ENCODE data around the gene MBD4. TPM values are rescaled to one million over a fixed set of nuclear protein-coding genes. Genes with fewer than 3 reads are reported as not detected.
A peak's percentile ranks its signal among the peaks of the same experiment; 100 is the strongest.

The MBD4 gene
- total and polyA plus RNA-seq, 2 of the 4 experiments (the other 2 are of a cell fraction): 13.8 to 15.0 TPM

DNA sequence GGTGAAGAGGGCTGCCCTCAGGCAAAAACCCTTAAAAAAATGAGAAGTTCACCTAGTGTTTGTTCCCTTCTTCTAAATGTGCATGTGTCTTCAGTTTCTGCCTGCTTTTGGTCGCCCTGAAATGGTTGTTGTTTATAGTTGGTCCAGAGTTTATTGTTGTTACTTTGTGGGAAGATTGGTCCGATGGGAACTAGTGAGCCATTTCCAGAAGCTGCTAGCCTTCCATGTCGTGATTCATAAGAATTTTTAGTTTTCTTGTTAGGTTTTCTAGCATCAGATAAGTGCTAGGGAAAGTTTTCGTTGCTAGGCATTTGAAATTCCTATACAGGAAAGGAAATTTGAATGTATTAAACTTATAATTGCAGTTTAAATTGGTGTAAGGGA lies 34.0 kb upstream of the MBD4 start:
- 0 out of 2 replicates have a peak overlapping the region, but pooled peaks have one; percentile 0 for H3K14ac ChIP-seq (replicated peaks; ENCODE audit: low read depth, low read length)
- peaks cover 2% of the 10 kb centered on the region; the same call in 1 of the 2 replicates for H3K4me1 ChIP-seq (ENCODE audit: control insufficient read depth, insufficient read depth, low read length)
- no peak overlapping the region for H3K4ac ChIP-seq (ENCODE audit: low read depth, low read length)
- CTCF ChIA-PET: interaction anchor here (2.2 kb wide), 1 partner anchor 16 kb away, joined by 7 read pairs; no protein-coding TSS in a partner anchor
- no peak overlapping the region for H2BK5ac ChIP-seq (ENCODE audit: low read depth, low read length, poor library complexity, severe bottlenecking)
- H3K18ac ChIP-seq (ENCODE audit: low read depth, low read length): no peak overlapping the region
- no peaks in the 10 kb centered on the region for H3K27me3 ChIP-seq (ENCODE audit: control insufficient read depth, insufficient read depth, low read length)
- intact Hi-C loops (cut with micrococcal nuclease) (no loop called here), dilution Hi-C loops (cut with HindIII; ENCODE audit: low sequenced_read_pairs, unreplicated experiment) (no loop called here), in situ Hi-C loops (cut with MboI; ENCODE audit: low sequenced_read_pairs) (no loop called here)
- no peak overlapping the region for H3K4me2 ChIP-seq (ENCODE audit: low read depth, low read length)
- H3K23ac ChIP-seq (ENCODE audit: low read depth, low read length): no peak overlapping the region
- H4K8ac ChIP-seq (ENCODE audit: low read depth in 2 of 2, low read length in 2 of 2): no peak overlapping the region
- TF ChIP-seq CEBPB (IDR thresholded peaks at IDR 0.05; ENCODE audit: low read depth, low read length) (no peak), RAD21 (IDR thresholded peaks at IDR 0.05; ENCODE audit: low read length) (no peak), RFX5 (IDR thresholded peaks at IDR 0.05; ENCODE audit: low read depth, low read length) (no peak), SMC3 (IDR thresholded peaks at IDR 0.05; ENCODE audit: low read depth, low read length) (no peak), BHLHE40 (IDR thresholded peaks at IDR 0.05; ENCODE audit: low read depth, low read length) (no peak), POLR2A (IDR thresholded peaks at IDR 0.05; ENCODE audit: low read depth, low read length) (no peak), FOS (IDR thresholded peaks at IDR 0.05; ENCODE audit: low read depth, low read length) (no peak), MAZ (IDR thresholded peaks at IDR 0.05; ENCODE audit: borderline replicate concordance, low read depth, low read length) (no peak)
- TF ChIP-seq, protein P1, sequence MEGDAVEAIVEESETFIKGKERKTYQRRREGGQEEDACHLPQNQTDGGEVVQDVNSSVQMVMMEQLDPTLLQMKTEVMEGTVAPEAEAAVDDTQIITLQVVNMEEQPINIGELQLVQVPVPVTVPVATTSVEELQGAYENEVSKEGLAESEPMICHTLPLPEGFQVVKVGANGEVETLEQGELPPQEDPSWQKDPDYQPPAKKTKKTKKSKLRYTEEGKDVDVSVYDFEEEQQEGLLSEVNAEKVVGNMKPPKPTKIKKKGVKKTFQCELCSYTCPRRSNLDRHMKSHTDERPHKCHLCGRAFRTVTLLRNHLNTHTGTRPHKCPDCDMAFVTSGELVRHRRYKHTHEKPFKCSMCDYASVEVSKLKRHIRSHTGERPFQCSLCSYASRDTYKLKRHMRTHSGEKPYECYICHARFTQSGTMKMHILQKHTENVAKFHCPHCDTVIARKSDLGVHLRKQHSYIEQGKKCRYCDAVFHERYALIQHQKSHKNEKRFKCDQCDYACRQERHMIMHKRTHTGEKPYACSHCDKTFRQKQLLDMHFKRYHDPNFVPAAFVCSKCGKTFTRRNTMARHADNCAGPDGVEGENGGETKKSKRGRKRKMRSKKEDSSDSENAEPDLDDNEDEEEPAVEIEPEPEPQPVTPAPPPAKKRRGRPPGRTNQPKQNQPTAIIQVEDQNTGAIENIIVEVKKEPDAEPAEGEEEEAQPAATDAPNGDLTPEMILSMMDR (conservative IDR thresholded peaks at IDR 0.05; ENCODE audit: low read depth, low read length): no peak
- no TSS peak for BruUV-seq (replicated peaks)
- no peak overlapping the region for H2BK15ac ChIP-seq (ENCODE audit: low read depth, low read length)
- POLR2A ChIA-PET (ENCODE audit: unreplicated experiment): no interaction called here
- no peak overlapping the region for H4K91ac ChIP-seq (ENCODE audit: insufficient read depth, low read depth, low read length)
- no peak overlapping the region for H2AK9ac ChIP-seq (replicated peaks; ENCODE audit: low read depth, low read length, poor library complexity)
- H3K9ac ChIP-seq (ENCODE audit: low read depth, low read length): no peak overlapping the region
- no peak overlapping the region for H2AFZ ChIP-seq (replicated peaks; ENCODE audit: low read length, poor library complexity)
- ATAC-seq (ENCODE audit: low read depth) (peak; percentile 66), DNase-seq (peak; percentile 25)
- peaks cover 0 to 8% of the 10 kb centered on the region in 2 experiments; a peak in 1 of 4 replicates for H3K79me1 ChIP-seq (ENCODE audit: low read depth in 1 of 2, low read length in 2 of 2)
- H3K4me3 ChIP-seq (ENCODE audit: insufficient read depth, low read depth, low read length): no peak overlapping the region
- H3K9me3 ChIP-seq (ENCODE audit: control insufficient read depth, insufficient read depth, low read length): no peaks in the 10 kb centered on the region
- peaks cover 15% of the 10 kb centered on the region for H3K36me3 ChIP-seq (ENCODE audit: control insufficient read depth, insufficient read depth, low read length)
- no peak overlapping the region for H3K27ac ChIP-seq (ENCODE audit: insufficient read depth, low read length)
- H2AK5ac ChIP-seq (ENCODE audit: low read depth, low read length): no peak overlapping the region
- no peak overlapping the region for H2BK20ac ChIP-seq (ENCODE audit: low read depth, low read length)
- whole genome bisulfite sequencing, 2 experiments (ENCODE audit: extremely low coverage in 2 of 2, insufficient read length in 1 of 2): 100% methylated on average over 1 of the region's 4 CpGs; no CpG with 5 or more reads in 1 of the 2 experiments
- H2BK120ac ChIP-seq (ENCODE audit: low read depth, low read length): no peak overlapping the region
- no peak overlapping the region for H4K5ac ChIP-seq (ENCODE audit: low read depth, low read length)
- H3K9me1 ChIP-seq (ENCODE audit: insufficient read depth, low read length): peaks cover 15% of the 10 kb centered on the region
- no peak overlapping the region for H3K56ac ChIP-seq (ENCODE audit: extremely low read depth, insufficient read depth, low read length)
- no peaks in the 10 kb centered on the region for H4K20me1 ChIP-seq (ENCODE audit: insufficient read depth, low read length)

All from IMR-90 (cell line).